ENCODE data around the gene NHP2. TPM values are rescaled to one million over a fixed set of nuclear protein-coding genes. Genes with fewer than 3 reads are reported as not detected.
A peak's percentile ranks its signal among the peaks of the same experiment; 100 is the strongest.

The NHP2 gene
- total and polyA plus RNA-seq, 9 of the 15 experiments (the other 6 are each of a cell fraction or from before 2014, with no cell fraction given), result 52.8 to 622 (median 144) TPM

GRCh38 chr5:178153530-178154340, at the start of gene NHP2 (continued):
- TF ChIP-seq, protein P1, sequence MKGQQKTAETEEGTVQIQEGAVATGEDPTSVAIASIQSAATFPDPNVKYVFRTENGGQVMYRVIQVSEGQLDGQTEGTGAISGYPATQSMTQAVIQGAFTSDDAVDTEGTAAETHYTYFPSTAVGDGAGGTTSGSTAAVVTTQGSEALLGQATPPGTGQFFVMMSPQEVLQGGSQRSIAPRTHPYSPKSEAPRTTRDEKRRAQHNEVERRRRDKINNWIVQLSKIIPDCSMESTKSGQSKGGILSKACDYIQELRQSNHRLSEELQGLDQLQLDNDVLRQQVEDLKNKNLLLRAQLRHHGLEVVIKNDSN (CRISPR knock-in tag; IDR thresholded peaks at IDR 0.05), result no peak
- TF ChIP-seq, protein P2, sequence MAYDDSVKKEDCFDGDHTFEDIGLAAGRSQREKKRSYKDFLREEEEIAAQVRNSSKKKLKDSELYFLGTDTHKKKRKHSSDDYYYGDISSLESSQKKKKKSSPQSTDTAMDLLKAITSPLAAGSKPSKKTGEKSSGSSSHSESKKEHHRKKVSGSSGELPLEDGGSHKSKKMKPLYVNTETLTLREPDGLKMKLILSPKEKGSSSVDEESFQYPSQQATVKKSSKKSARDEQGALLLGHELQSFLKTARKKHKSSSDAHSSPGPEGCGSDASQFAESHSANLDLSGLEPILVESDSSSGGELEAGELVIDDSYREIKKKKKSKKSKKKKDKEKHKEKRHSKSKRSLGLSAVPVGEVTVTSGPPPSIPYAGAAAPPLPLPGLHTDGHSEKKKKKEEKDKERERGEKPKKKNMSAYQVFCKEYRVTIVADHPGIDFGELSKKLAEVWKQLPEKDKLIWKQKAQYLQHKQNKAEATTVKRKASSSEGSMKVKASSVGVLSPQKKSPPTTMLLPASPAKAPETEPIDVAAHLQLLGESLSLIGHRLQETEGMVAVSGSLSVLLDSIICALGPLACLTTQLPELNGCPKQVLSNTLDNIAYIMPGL (CRISPR knock-in tag; IDR thresholded peaks at IDR 0.05), result 0 out of 2 replicates have a peak, but pooled peaks have one; percentile 38
- TF ChIP-seq, protein P3, sequence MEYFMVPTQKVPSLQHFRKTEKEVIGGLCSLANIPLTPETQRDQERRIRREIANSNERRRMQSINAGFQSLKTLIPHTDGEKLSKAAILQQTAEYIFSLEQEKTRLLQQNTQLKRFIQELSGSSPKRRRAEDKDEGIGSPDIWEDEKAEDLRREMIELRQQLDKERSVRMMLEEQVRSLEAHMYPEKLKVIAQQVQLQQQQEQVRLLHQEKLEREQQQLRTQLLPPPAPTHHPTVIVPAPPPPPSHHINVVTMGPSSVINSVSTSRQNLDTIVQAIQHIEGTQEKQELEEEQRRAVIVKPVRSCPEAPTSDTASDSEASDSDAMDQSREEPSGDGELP (CRISPR knock-in tag; IDR thresholded peaks at IDR 0.05; ENCODE audit: borderline replicate concordance), result peak; percentile 99
- TF ChIP-seq E2F8 (IDR thresholded peaks at IDR 0.05; ENCODE audit: low read depth, partially characterized antibody) (peak; percentile 81), SRF (CRISPR knock-in tag; IDR thresholded peaks at IDR 0.05) (peak in 1 of 2 experiments; percentile 86; a peak in 2 of 4 replicates), SAP30 (IDR thresholded peaks at IDR 0.05; ENCODE audit: borderline replicate concordance, insufficient read depth, low read depth, low read length, poor library complexity, severe bottlenecking) (peak; percentile 91), ZBED1 (IDR thresholded peaks at IDR 0.05) (no peak), PHF20 (IDR thresholded peaks at IDR 0.05; ENCODE audit: partially characterized antibody) (peak; percentile 88), TBP (optimal IDR thresholded peaks at IDR 0.05; ENCODE audit: low read depth, low read length) (peak; percentile 39), NEUROD1 (IDR thresholded peaks at IDR 0.05; ENCODE audit: borderline replicate concordance, low read depth, low read length, partially characterized antibody) (peak; percentile 69), ZNF184 (CRISPR knock-in tag; IDR thresholded peaks at IDR 0.05) (no peak), CREB1 (IDR thresholded peaks at IDR 0.05) (peak; percentile 99), CREB1 (CRISPR knock-in tag; IDR thresholded peaks at IDR 0.05) (peak; percentile 94), POLR2A (conservative IDR thresholded peaks at IDR 0.05) (peak; percentile 84), GABPA (tag; conservative IDR thresholded peaks at IDR 0.05; ENCODE audit: low read depth) (peak; percentile 89), MYC (IDR thresholded peaks at IDR 0.05; ENCODE audit: low read depth, low read length) (peak; percentile 89), MYC (CRISPR knock-in tag; IDR thresholded peaks at IDR 0.05; ENCODE audit: borderline replicate concordance, low read depth) (0 out of 2 replicates have a peak, but pooled peaks have one; percentile 21), HDAC2 (IDR thresholded peaks at IDR 0.05) (peak; percentile 93), TEAD4 (IDR thresholded peaks at IDR 0.05; ENCODE audit: low read length) (0 out of 2 replicates have a peak, but pooled peaks have one; percentile 15), TEAD4 (CRISPR knock-in tag; IDR thresholded peaks at IDR 0.05; ENCODE audit: borderline replicate concordance) (no peak), NFYB (IDR thresholded peaks at IDR 0.05; ENCODE audit: extremely low read depth, insufficient read length) (peak; percentile 62), POLR2B (IDR thresholded peaks at IDR 0.05; ENCODE audit: low read depth, partially characterized antibody) (peak; percentile 52), HCFC1 (IDR thresholded peaks at IDR 0.05; ENCODE audit: low read depth, low read length) (peak; percentile 71)

Data from K562 (cell line).